Neural cell (in vitro differentiated cells): ENCODE results near the gene SERF1A. TPM values are rescaled to one million over a fixed set of nuclear protein-coding genes. Genes with fewer than 3 reads are reported as not detected.
"Not testable (repeated sequence)": the region's sequence is repeated elsewhere in the genome, so short reads cannot be mapped to it uniquely, and the experiment has no call there.

Experiments used
- H2AFZ ChIP-seq: fragments of 200-600, 300-800 bp; sonication (generic), shearing (Covaris generic); 2 replicates; pipeline ENCODE4 v1.6.0; 2014; ENCODE audit warnings: low read depth, mild to moderate bottlenecking, antibody characterized with exemption, low read length, moderate library complexity
- H3F3A ChIP-seq: fragments of 200-600 bp; shearing (Covaris generic); 2 replicates; pipeline ENCODE4 v1.6.1; 2016; ENCODE audit warnings: mild to moderate bottlenecking, moderate library complexity, mixed read lengths, antibody characterized with exemption, low read length; ENCODE audit not compliant: insufficient read depth, poor library complexity, severe bottlenecking
- H3K27ac ChIP-seq: fragments of 200-600, 300-800 bp; sonication (generic), shearing (Covaris generic); 2 replicates; pipeline ENCODE4 v1.5.1; 2014; ENCODE audit warnings: mild to moderate bottlenecking, low read length, moderate library complexity
- H3K27me3 ChIP-seq: fragments of 300-800, 200-600 bp; sonication (generic), shearing (Covaris generic); 2 replicates; pipeline ENCODE4 v1.6.0; 2014; ENCODE audit warnings: mild to moderate bottlenecking, low read depth, low read length, moderate library complexity; ENCODE audit not compliant: insufficient read depth
- H3K36me3 ChIP-seq: fragments of 300-800, 200-600 bp; sonication (generic), shearing (Covaris generic); 2 replicates; pipeline ENCODE4 v1.5.1; 2014; ENCODE audit warnings: mild to moderate bottlenecking, antibody characterized with exemption, low read length, moderate library complexity; ENCODE audit not compliant: insufficient read depth
- H3K4me2 ChIP-seq: fragments of 300-800, 200-600 bp; sonication (generic), shearing (Covaris generic); 2 replicates; pipeline ENCODE4 v1.6.0; 2014; ENCODE audit warnings: mild to moderate bottlenecking, low read length
- H3K4me3 ChIP-seq: fragments of 300-800, 200-600 bp; sonication (generic), shearing (Covaris generic); 2 replicates; pipeline ENCODE4 v1.5.1; 2014; ENCODE audit warnings: mild to moderate bottlenecking, low read length, moderate library complexity
- H3K79me2 ChIP-seq: fragments of 200-600 bp; shearing (Covaris generic); replicated peaks from 2 replicates; pipeline ENCODE4 v1.6.0; 2014; ENCODE audit warnings: mild to moderate bottlenecking, low read length, moderate library complexity; ENCODE audit not compliant: insufficient read depth
- H3K9ac ChIP-seq: fragments of 300-800, 200-600 bp; sonication (generic), shearing (Covaris generic); 2 replicates; pipeline ENCODE4 v1.6.1; 2016; ENCODE audit warnings: mild to moderate bottlenecking, low read length, mixed read lengths
- H3K9me2 ChIP-seq: fragments of 200-600 bp; shearing (Covaris generic); 2 replicates; pipeline ENCODE4 v1.6.1; 2016; ENCODE audit warnings: mild to moderate bottlenecking, low read length, mixed read lengths; ENCODE audit not compliant: insufficient read depth
- H3K9me3 ChIP-seq: fragments of 200-600, 300-800 bp; sonication (generic), shearing (Covaris generic); 2 replicates; pipeline ENCODE4 v1.6.1; 2016; ENCODE audit warnings: mild to moderate bottlenecking, mixed run types, low read length, moderate library complexity, mixed read lengths
- H4K20me1 ChIP-seq: fragments of 200-600 bp; shearing (Covaris generic); 2 replicates; pipeline ENCODE4 v1.6.1; 2016; ENCODE audit warnings: mild to moderate bottlenecking, mixed run types; ENCODE audit not compliant: insufficient read depth
- polyA minus RNA-seq: library from RNA; depleted of rRNA, polyadenylated mRNA; stranded (reverse); fragments of >200 nt; gene quantifications from 2 replicates; pipeline ENCODE4 v1.2.3, GENCODE V29; 2014
- polyA plus RNA-seq: library from polyadenylated mRNA; depleted of rRNA; stranded (reverse); fragments of >200 nt; gene quantifications from 2 replicates; pipeline ENCODE4 v1.2.3, GENCODE V29; 2014

The SERF1A gene
- polyA plus RNA-seq (20.5 and 26.2 TPM in 2 replicates), polyA minus RNA-seq (30.7 and 33.7 TPM in 2 replicates)

- H3K9ac ChIP-seq, H3K27ac ChIP-seq, H3K79me2 ChIP-seq, H3K9me2 ChIP-seq, H3K4me3 ChIP-seq, H4K20me1 ChIP-seq, H3K9me3 ChIP-seq, H2AFZ ChIP-seq, H3K4me2 ChIP-seq, H3F3A ChIP-seq, H3K27me3 ChIP-seq, H3K36me3 ChIP-seq: not testable (repeated sequence)
These were observed at the start of gene SERF1A for GRCh38 chr5:70900533-70901271. Gene SERF1A (plus strand): TSS chr5:70900669. CDS start chr5:70900870, 201 bp downstream.

- not testable (repeated sequence) for H3K27ac ChIP-seq, H3K9me2 ChIP-seq, H3K4me3 ChIP-seq, H3F3A ChIP-seq, H3K79me2 ChIP-seq, H3K36me3 ChIP-seq, H3K9ac ChIP-seq, H2AFZ ChIP-seq, H3K9me3 ChIP-seq, H4K20me1 ChIP-seq, H3K4me2 ChIP-seq, H3K27me3 ChIP-seq
These were observed 33.7 kb upstream of the SERF1A start for GRCh38 chr5:70866778-70867177.

- not testable (repeated sequence) for H4K20me1 ChIP-seq, H3K36me3 ChIP-seq, H3K27me3 ChIP-seq, H3K79me2 ChIP-seq, H3K9ac ChIP-seq, H3K9me3 ChIP-seq, H3F3A ChIP-seq, H3K4me2 ChIP-seq, H3K4me3 ChIP-seq, H3K27ac ChIP-seq, H3K9me2 ChIP-seq, H2AFZ ChIP-seq
These were observed 29.8 kb upstream of the SERF1A start for GRCh38 chr5:70870626-70871025.

- H3K36me3 ChIP-seq, H3K27ac ChIP-seq, H3K27me3 ChIP-seq: not testable (repeated sequence)
These were observed 4.4 kb upstream of the SERF1A start for GRCh38 chr5:70896076-70896475.

GRCh38 chr5:70901272-70901571 lies 753 bp downstream of the SERF1A start:
- not testable (repeated sequence) for H4K20me1 ChIP-seq, H3K27ac ChIP-seq, H2AFZ ChIP-seq, H3K36me3 ChIP-seq, H3F3A ChIP-seq, H3K27me3 ChIP-seq, H3K9me3 ChIP-seq, H3K79me2 ChIP-seq, H3K9ac ChIP-seq, H3K4me3 ChIP-seq, H3K4me2 ChIP-seq, H3K9me2 ChIP-seq

More at GRCh38 chr5:70896076-70896475, 4.4 kb upstream of the SERF1A start:
- not testable (repeated sequence) for H3K9me2 ChIP-seq, H3K9ac ChIP-seq, H3K79me2 ChIP-seq, H3K4me2 ChIP-seq, H3K9me3 ChIP-seq, H2AFZ ChIP-seq, H3F3A ChIP-seq, H3K4me3 ChIP-seq, H4K20me1 ChIP-seq

GRCh38 chr5:70906624-70907023 lies 6.2 kb downstream of the SERF1A start:
- H3K9me2 ChIP-seq, H3K4me2 ChIP-seq, H3F3A ChIP-seq, H3K27ac ChIP-seq, H3K27me3 ChIP-seq, H4K20me1 ChIP-seq, H2AFZ ChIP-seq, H3K4me3 ChIP-seq, H3K9me3 ChIP-seq, H3K79me2 ChIP-seq, H3K9ac ChIP-seq, H3K36me3 ChIP-seq: not testable (repeated sequence)

DNA sequence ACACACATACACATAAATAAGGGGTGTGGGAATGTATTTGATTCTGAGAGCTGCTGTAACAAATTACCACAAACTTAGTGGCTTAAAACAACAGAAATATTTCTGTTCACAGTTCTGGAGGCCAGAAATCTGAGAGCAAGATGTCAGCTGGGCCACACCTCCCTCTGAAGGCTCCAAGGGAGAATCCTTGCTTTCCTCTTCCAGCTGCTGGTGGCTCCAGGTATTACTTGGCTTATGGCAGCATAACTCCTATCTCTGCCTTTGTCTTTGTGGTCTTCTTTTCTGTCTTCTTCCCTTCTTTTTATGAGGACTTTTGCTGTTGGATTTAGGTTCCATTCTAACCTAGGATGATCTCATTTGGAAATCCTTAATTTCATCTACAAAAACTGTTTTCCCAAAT lies 16.4 kb downstream of the SERF1A start:
- not testable (repeated sequence) for H3K9ac ChIP-seq, H2AFZ ChIP-seq, H3K79me2 ChIP-seq, H3K9me3 ChIP-seq, H3K4me2 ChIP-seq, H3K27ac ChIP-seq, H4K20me1 ChIP-seq, H3F3A ChIP-seq, H3K36me3 ChIP-seq, H3K9me2 ChIP-seq, H3K4me3 ChIP-seq, H3K27me3 ChIP-seq

DNA sequence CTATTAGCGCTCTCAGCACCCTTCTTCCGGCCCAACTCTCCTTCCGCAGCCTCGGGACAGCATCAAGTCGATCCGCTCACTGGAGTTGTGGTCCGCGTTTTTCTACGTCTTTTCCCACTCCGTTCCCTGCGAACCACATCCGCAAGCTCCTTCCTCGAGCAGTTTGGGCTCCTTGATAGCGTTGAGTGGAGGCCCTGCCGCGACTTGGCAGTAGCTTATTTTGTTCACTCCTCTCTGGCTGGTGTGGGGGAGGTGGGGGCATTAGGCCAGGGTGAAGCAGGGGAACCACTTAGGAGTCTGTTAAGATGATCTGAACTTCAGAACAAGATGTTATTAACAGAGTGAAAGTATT lies 24.7 kb downstream of the SERF1A start:
- not testable (repeated sequence) for H3K36me3 ChIP-seq, H3K79me2 ChIP-seq, H3K9me2 ChIP-seq, H3K9ac ChIP-seq, H3K27ac ChIP-seq, H2AFZ ChIP-seq, H4K20me1 ChIP-seq, H3K4me2 ChIP-seq, H3K4me3 ChIP-seq, H3K27me3 ChIP-seq, H3F3A ChIP-seq, H3K9me3 ChIP-seq
